SK-N-SH treated with all-trans-retinoic acid at 6 μM for 48 hours (cell line): ENCODE results near the gene PDCD2L.

Source experiments
- GLIS3 ChIP-seq: fragments of 250-450 bp; sonication (Bioruptor Pico); IDR thresholded peaks from 2 replicates; pipeline ENCODE4 v1.5.0; 2020; ENCODE audit warnings: mild to moderate bottlenecking, moderate library complexity
- SNAI2 ChIP-seq: fragments of 250-450 bp; sonication (Bioruptor Pico); IDR thresholded peaks from 2 replicates; pipeline ENCODE4 v1.5.0; 2020; ENCODE audit warnings: mild to moderate bottlenecking, moderate library complexity
- ZNF70 ChIP-seq: fragments of 450-650 bp; formaldehyde crosslinking; IDR thresholded peaks from 2 replicates; pipeline ENCODE4 v1.5.0; 2020; ENCODE audit warnings: mild to moderate bottlenecking, moderate library complexity
- TF ChIP-seq, protein P1 (sequence below): fragments of 250-450 bp; sonication (Bioruptor Pico); IDR thresholded peaks from 2 replicates; pipeline ENCODE4 v1.5.1; 2020; ENCODE audit warnings: low read depth, mild to moderate bottlenecking, moderate library complexity
- TF ChIP-seq, protein P2 (sequence below): fragments of 250-450 bp; sonication (Bioruptor Pico); IDR thresholded peaks from 2 replicates; pipeline ENCODE4 v1.5.0; 2020; ENCODE audit warnings: mild to moderate bottlenecking, moderate library complexity

GRCh38 chr19:34409189-34410164 is 5.3 kb downstream of the PDCD2L start:
- TF ChIP-seq, protein P1, sequence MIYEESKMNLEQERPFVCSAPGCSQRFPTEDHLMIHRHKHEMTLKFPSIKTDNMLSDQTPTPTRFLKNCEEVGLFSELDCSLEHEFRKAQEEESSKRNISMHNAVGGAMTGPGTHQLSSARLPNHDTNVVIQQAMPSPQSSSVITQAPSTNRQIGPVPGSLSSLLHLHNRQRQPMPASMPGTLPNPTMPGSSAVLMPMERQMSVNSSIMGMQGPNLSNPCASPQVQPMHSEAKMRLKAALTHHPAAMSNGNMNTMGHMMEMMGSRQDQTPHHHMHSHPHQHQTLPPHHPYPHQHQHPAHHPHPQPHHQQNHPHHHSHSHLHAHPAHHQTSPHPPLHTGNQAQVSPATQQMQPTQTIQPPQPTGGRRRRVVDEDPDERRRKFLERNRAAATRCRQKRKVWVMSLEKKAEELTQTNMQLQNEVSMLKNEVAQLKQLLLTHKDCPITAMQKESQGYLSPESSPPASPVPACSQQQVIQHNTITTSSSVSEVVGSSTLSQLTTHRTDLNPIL (CRISPR knock-in tag): no peak
- no peak for TF ChIP-seq SNAI2 (CRISPR knock-in tag)
- TF ChIP-seq GLIS3 (CRISPR knock-in tag): no peak
- TF ChIP-seq, protein P2, sequence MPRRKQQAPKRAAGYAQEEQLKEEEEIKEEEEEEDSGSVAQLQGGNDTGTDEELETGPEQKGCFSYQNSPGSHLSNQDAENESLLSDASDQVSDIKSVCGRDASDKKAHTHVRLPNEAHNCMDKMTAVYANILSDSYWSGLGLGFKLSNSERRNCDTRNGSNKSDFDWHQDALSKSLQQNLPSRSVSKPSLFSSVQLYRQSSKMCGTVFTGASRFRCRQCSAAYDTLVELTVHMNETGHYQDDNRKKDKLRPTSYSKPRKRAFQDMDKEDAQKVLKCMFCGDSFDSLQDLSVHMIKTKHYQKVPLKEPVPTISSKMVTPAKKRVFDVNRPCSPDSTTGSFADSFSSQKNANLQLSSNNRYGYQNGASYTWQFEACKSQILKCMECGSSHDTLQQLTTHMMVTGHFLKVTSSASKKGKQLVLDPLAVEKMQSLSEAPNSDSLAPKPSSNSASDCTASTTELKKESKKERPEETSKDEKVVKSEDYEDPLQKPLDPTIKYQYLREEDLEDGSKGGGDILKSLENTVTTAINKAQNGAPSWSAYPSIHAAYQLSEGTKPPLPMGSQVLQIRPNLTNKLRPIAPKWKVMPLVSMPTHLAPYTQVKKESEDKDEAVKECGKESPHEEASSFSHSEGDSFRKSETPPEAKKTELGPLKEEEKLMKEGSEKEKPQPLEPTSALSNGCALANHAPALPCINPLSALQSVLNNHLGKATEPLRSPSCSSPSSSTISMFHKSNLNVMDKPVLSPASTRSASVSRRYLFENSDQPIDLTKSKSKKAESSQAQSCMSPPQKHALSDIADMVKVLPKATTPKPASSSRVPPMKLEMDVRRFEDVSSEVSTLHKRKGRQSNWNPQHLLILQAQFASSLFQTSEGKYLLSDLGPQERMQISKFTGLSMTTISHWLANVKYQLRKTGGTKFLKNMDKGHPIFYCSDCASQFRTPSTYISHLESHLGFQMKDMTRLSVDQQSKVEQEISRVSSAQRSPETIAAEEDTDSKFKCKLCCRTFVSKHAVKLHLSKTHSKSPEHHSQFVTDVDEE: no peak
- no peak for TF ChIP-seq ZNF70 (CRISPR knock-in tag)
